NCI-H345 treated with DMSO at 0.1 percent for 48 hours (cell line): ENCODE data around the gene KDM4E.
"Not testable (repeated sequence)": the region's sequence is repeated elsewhere in the genome, so short reads cannot be mapped to it uniquely, and the experiment has no call there.

ENCODE experiments used
- DNase-seq: peaks from one replicate; lab custom pipeline; 2025; ENCODE audit not compliant: unreplicated experiment; lab: John Stamatoyannopoulos, UW

Gene KDM4E

GRCh38 chr11:95024958-95025357 is at the start of gene KDM4E:
Gene KDM4E, plus strand, starts transcription at chr11:95025258. Its CDS starts 300 bp downstream, at chr11:95025558.
- no peak for DNase-seq

- no peak for DNase-seq
Observed at GRCh38 chr11:94975599-94975998, 49.5 kb upstream of the KDM4E start.

- no peak for DNase-seq
Observed at GRCh38 chr11:94987378-94987777, 37.7 kb upstream of the KDM4E start.

DNA sequence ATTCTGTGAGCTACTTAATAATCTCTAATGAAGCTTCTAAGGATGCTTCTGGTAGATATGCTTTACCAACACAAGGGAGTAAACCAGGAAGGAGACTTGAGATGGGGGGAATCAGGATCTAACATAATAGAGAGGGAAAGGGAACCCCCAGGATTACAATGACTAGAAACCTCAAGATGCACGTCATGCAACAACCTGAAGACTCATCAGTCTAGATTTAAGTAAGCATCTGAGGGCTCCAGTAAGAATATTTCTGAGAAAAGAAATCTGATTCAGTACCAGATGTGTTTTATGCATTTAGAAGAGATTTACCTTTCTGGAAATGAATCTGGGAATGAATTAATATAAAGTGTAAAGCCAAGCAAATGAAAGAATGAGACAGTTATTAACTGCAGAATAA is 36.3 kb upstream of the KDM4E start:
- no peak for DNase-seq

- no peak for DNase-seq
Observed at GRCh38 chr11:94993400-94993943, 31.6 kb upstream of the KDM4E start.

DNA sequence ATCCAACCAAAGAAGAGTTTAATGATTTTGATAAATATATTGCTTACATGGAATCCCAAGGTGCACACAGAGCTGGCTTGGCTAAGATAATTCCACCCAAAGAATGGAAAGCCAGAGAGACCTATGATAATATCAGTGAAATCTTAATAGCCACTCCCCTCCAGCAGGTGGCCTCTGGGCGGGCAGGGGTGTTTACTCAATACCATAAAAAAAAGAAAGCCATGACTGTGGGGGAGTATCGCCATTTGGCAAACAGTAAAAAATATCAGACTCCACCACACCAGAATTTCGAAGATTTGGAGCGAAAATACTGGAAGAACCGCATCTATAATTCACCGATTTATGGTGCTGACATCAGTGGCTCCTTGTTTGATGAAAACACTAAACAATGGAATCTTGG is 27.6 kb upstream of the KDM4E start:
- DNase-seq, result no peak

DNA sequence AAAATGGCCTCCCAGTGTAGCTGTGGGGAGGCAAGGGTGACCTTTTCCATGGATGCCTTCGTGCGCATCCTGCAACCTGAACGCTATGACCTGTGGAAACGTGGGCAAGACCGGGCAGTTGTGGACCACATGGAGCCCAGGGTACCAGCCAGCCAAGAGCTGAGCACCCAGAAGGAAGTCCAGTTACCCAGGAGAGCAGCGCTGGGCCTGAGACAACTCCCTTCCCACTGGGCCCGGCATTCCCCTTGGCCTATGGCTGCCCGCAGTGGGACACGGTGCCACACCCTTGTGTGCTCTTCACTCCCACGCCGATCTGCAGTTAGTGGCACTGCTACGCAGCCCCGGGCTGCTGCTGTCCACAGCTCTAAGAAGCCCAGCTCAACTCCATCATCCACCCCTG is 26.8 kb upstream of the KDM4E start:
- DNase-seq, result no peak

DNA sequence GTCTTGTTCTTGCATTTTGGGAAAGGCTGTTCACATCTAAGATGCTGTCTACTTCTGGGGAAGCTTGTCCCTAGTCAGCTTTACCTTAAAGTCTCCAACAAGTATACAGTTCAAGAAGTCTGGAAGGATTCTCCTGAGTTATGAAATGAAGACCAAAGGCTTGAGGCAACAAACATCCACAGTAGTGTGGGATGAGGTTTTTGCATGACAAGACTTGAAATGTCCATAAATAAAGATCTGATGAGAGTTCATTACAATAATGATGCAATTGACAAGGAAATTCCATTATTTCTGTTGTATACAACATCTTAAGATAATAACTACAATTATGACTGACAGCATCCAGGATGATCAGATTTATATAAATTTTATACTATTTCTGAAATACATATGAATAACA is 21.3 kb upstream of the KDM4E start:
- DNase-seq, result no peak

GRCh38 chr11:95005642-95006041 is 19.4 kb upstream of the KDM4E start:
- no peak for DNase-seq

DNA sequence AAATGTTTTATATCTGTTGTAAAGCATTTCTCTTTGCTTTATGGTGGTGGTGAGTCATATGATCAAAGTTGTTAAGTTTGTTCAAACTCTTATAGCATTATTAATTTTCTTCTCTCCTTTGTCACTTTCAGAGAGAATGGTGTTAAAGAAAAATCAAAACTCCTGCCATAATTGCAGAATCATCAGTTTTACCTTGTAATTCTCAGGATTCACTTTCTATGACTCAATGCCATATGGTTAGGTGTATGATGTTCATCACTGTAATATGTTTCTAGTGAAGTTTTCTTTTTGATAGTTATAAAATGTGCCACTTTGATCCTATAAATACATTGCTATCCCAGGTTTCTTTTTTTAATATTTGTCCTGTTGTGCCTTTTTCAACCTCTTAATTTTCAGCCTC is 13.7 kb upstream of the KDM4E start:
- no peak for DNase-seq

GRCh38 chr11:95014184-95014821 is 10.8 kb upstream of the KDM4E start:
- no peak for DNase-seq

GRCh38 chr11:95016139-95016538 is 8.9 kb upstream of the KDM4E start:
- DNase-seq, result no peak

GRCh38 chr11:95021468-95021867 is 3.6 kb upstream of the KDM4E start:
- DNase-seq, result not testable (repeated sequence)

GRCh38 chr11:95025594-95025993 is 536 bp downstream of the KDM4E start:
- DNase-seq, result not testable (repeated sequence)

GRCh38 chr11:95028357-95028756 is 3.3 kb downstream of the KDM4E start:
- no peak for DNase-seq

GRCh38 chr11:95033051-95033450 is 8.0 kb downstream of the KDM4E start:
- no peak for DNase-seq

GRCh38 chr11:95035316-95035715 is 10.3 kb downstream of the KDM4E start:
- no peak for DNase-seq

GRCh38 chr11:95037356-95038035 is 12.4 kb downstream of the KDM4E start:
- not testable (repeated sequence) for DNase-seq

DNA sequence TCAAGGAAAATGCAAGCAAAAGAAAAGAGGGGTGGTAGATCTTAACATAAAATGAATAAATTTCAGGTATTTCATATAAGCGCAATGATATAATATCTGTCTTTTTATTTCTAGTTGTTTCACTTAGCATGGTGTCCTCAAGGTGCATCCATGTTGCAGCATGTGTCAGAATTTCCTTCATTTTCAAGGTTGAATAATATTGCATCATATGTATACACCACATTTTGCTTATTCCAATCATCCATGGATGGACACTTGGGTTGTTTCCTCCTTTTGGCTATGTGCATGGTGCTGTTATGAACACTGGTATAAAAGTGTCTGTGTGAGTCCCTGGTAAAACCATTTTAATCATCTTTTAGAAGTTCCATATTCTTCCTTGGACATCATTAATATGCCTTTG is 17.2 kb downstream of the KDM4E start:
- no peak for DNase-seq

DNA sequence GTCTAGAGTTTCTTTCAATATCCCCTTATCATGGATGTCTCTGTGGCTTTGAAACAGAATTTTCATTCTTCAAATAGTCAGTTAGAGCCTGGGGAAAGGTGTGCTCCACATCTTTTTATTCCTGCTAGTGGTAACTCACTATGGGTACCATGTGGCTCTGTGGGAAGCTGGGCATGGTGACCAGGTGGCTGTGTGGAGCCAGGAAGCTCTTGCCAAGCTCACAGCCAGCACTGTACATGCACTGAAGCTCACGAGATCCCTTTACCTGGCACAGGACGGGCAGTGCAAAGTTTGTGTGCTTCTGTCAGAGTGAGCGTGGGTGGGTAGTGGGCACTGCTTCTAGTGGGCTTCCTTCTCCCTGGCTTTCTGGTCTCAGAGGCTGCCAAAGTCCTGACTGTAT is 17.8 kb downstream of the KDM4E start:
- DNase-seq, result no peak

- no peak for DNase-seq
Observed at GRCh38 chr11:95044010-95044409, 19.0 kb downstream of the KDM4E start.

DNA sequence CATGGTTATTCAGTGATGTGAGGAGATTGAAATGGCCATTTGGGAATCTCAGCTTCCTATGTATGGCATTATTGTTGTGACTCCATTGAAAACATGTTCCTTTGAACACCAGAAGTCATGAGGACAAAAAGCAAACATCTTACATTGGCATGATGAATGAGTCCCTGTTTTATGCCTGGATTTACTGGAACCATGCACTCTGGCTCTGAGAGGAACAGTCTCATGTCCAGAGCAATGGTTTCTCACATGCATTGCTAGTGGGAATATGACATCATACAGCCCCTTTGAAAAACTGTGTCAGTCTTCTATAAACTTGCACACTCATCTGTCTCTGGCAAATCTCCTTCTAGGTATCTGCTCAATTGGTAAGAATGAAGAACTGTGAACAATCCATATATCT is 20.8 kb downstream of the KDM4E start:
- DNase-seq, result no peak

- not testable (repeated sequence) for DNase-seq
Observed at GRCh38 chr11:95049122-95049521, 24.1 kb downstream of the KDM4E start, which contains the start of gene KDM4F. Gene KDM4F, plus strand, starts transcription at chr11:95049422.
